GM21786 (cell line): ENCODE data around the gene ENTPD8.

Source experiments
- ATAC-seq: cut with Tn5 transposase; IDR thresholded peaks from one replicate; pipeline ENCODE4 v1.9.1; 2021; ENCODE audit not compliant: unreplicated experiment

ENTPD8 gene, protein sequence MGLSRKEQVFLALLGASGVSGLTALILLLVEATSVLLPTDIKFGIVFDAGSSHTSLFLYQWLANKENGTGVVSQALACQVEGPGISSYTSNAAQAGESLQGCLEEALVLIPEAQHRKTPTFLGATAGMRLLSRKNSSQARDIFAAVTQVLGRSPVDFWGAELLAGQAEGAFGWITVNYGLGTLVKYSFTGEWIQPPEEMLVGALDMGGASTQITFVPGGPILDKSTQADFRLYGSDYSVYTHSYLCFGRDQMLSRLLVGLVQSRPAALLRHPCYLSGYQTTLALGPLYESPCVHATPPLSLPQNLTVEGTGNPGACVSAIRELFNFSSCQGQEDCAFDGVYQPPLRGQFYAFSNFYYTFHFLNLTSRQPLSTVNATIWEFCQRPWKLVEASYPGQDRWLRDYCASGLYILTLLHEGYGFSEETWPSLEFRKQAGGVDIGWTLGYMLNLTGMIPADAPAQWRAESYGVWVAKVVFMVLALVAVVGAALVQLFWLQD

GRCh38 chr9:137441289-137441934 is at the start of gene ENTPD8:
TSS of gene ENTPD8 (minus strand) at chr9:137441357. CDS start at chr9:137438285, 3,072 bp downstream.
- ATAC-seq, result no peak

- ATAC-seq, result no peak
Observed at GRCh38 chr9:137490532-137491186, 49.5 kb upstream of the ENTPD8 start.

- ATAC-seq, result no peak
Observed at GRCh38 chr9:137488906-137489305, 47.7 kb upstream of the ENTPD8 start.

DNA sequence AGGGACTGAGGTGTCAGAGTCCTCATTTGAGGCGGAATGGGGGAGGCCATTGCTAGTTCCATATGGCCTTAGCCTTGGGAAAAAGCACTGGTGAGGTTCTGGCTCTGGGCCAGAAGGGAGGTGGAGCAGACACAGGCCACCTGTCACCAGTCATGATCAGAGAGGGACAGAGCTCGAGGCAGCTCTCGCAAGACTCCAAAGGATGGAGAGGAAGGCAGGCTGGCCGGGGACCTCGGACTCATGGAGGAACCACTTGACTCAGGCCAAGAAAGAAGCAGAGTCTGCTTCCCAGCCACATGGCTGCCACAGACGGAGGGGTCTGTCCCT is 47.1 kb upstream of the ENTPD8 start:
- ATAC-seq, result no peak

- no peak for ATAC-seq
Observed at GRCh38 chr9:137487454-137488326, 46.5 kb upstream of the ENTPD8 start.

GRCh38 chr9:137486545-137487453 is 45.6 kb upstream of the ENTPD8 start:
- no peak for ATAC-seq

DNA sequence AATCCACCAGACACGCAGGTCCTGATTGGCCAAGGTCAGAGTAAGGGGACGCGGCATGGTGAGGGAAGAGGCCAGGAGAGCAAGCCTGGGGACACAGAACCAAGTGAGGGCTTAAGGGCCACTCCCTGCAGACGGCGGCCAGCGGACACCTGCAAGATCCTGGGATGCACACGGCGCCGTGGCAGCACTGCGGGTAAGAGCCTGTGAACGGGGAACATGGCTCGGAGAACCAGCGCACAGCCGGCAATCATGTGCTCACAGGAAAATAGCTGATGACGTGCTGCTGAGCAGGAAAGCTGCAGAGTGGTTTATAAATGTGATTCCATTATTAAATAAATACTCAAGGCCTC is 45.0 kb upstream of the ENTPD8 start:
- no peak for ATAC-seq

DNA sequence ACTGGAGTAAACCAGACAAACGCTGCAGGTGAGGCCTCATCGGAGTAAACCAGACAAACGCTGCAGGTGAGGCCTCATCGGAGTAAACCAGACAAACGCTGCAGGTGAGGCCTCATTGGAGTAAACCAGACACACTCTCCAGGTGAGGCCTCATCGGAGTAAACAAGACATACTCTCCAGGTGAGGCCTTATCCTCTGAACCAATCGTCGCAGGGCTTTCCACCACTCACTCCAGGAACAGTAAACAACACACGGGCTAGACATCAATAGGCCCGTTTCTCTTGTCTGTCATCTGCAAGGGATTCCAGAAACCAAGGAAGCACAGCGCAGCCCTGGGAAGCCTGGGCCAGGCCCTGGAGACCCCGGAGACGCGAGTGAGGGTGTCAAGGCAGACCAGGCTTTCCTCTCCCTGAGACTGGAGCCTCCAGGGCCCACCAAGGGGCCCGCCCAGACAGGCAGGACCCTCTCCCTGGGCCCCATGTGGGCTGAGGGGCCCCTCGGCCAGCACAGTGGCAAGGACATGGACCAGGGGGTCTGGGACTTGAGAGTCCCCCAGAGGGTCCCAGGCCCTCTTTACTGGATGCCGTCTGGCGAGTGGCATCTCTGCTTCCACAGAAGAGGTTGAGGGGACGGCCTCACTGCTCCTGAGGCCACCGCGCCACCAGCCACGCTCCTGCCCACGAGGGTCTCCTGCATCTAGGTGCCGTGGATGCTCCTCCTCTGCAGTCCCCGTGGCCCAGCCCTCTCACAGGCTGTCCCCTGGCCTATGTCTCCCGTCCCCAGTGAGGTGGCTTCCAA is 44.4 kb upstream of the ENTPD8 start:
- no peak for ATAC-seq

DNA sequence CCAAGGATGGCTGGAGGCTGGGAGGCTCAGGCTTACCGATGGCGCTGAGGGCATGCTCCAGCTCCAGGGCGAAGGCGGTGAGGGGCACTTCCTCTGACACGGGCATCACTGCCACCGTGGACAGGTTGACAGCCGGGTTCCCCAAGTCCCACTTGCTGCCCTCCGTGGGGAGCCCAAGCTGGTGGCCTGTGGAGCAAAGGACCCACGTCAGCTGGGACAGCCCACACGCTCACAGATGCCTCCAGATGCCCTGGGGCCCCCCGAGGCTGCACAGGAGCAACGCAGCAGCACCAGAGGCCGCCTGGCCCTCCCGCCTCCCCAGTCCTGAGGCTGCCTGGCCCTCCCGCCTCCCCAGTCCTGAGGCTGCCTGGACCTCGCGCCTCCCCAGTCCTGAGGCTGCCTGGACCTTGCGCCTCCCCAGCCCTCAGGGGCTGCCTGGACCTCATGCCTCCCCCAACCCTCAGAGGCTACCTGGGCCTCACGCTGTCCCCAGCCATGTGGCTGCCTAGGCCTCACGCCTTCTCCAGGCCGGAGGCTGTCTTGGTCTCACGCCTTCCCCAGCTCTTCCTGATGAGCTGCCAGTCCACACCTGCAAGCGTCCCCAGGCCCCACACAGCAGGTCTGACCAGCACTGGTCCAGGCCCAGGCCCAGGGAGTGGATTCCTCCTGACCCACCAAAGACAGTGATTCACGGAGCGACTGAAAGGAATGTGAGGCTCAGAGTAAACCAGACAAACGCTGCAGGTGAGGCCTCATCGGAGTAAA is 43.6 kb upstream of the ENTPD8 start:
- ATAC-seq, result no peak

DNA sequence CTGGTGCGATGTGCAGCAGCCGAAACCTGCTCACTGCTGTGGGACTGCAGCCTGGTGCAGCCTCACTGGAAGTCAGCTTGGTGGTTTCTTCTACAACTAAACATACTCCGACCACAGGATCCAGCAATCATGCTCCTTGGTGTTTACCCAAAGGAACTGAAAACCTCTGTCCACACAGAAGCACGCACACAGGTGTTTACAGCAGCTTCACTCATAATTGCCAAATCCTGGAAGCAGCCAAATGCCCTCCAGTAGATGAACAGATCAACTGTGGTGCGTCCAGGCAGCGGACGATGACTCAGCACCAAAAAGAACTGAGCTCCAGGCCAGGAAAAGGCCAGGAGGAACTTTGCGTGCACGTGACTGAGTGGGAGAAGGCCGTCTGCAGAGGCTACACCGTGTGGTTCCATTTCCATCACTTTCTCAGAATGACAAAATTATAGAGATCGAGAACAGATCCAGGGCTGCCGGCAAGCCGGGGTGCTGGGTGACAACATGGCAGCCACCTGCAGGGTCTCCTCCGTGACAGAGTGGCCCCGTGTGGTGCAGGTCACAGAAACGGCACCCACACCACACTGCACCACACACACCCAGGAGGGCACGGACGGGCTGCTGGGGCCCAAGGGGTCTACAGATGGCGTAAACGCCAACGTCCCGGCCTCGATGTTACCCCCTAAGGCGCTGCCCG is 41.1 kb upstream of the ENTPD8 start:
- ATAC-seq, result no peak

GRCh38 chr9:137480686-137481683 is 39.8 kb upstream of the ENTPD8 start:
- no peak for ATAC-seq

DNA sequence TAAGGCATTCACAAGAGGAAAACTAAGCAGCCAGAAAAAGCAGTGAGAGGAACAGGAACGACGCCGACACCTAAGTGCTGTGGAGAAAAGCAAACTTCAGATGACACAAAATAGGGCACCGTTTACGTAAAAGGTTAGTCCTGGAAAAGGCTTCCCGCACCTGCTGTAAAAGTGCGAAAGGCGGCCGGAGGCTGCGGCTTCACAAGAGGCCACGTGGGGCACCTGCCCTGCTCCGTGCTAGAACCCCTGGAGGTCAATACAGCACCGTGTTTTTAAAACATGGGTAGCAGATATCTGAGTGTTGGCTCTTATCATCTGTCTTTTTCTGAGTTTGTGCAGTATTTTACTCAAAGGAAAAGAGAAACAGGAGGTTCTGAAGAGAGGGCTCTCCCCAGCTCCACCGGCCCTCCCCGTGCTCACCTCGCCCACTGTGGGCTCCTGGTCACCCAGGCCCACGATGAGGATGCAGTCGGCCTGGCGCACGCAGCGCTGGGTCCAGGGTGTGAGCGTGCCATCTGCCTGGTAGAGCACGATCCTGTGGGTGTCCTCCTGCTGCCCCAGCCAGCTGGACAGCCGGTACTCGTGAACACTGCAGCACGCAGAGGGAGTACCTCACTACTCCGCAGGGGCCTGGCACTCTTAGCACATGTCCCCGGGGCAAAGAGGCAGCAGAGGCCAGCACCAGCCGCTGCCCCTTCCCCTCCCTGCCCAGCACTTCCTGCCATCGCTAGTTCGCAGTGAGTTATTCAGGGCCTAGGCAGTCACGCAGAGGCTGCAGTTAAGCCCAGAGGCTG is 38.9 kb upstream of the ENTPD8 start:
- no peak for ATAC-seq

GRCh38 chr9:137478962-137479861 is 38.1 kb upstream of the ENTPD8 start:
- ATAC-seq, result no peak

GRCh38 chr9:137478613-137478961 is 37.4 kb upstream of the ENTPD8 start:
- no peak for ATAC-seq
